ENCODE data around the gene NELL2. TPM values are rescaled to one million over a fixed set of nuclear protein-coding genes. Genes with fewer than 3 reads are reported as not detected.

Gene NELL2
- total RNA-seq, 4 donors from 2014 or later: 4.7 to 20.5 (median 9.3) TPM

DNA sequence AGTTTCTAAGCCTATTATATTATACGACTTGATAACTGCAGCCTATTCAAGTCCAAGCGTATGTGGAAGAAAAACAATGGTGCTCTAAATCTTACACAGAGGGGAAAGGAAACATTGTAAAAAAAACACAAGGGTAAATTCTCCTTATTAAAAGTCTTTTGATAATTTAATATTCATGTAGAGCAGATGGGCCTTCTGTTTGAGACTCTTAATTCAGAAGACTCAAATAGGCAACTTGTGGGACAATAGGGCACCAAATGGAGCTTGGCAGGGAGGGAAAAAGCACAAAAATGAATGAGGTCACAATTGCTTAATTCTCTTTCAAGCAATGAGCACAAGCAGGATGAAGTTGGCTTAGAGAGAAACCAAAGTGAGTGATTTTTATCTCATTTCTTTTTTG, 159.4 kb downstream of the NELL2 start:
- no peaks in the 10 kb centered on the region for H3K9me3 ChIP-seq
- TF ChIP-seq EP300 (IDR thresholded peaks at IDR 0.05): no peak
- no peak for TF ChIP-seq POLR2A (IDR thresholded peaks at IDR 0.05)
- TF ChIP-seq, protein P1, sequence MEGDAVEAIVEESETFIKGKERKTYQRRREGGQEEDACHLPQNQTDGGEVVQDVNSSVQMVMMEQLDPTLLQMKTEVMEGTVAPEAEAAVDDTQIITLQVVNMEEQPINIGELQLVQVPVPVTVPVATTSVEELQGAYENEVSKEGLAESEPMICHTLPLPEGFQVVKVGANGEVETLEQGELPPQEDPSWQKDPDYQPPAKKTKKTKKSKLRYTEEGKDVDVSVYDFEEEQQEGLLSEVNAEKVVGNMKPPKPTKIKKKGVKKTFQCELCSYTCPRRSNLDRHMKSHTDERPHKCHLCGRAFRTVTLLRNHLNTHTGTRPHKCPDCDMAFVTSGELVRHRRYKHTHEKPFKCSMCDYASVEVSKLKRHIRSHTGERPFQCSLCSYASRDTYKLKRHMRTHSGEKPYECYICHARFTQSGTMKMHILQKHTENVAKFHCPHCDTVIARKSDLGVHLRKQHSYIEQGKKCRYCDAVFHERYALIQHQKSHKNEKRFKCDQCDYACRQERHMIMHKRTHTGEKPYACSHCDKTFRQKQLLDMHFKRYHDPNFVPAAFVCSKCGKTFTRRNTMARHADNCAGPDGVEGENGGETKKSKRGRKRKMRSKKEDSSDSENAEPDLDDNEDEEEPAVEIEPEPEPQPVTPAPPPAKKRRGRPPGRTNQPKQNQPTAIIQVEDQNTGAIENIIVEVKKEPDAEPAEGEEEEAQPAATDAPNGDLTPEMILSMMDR (IDR thresholded peaks at IDR 0.05): no peak
- no peak for TF ChIP-seq POLR2AphosphoS5 (IDR thresholded peaks at IDR 0.05)
- no peak overlapping the region for H3K4me3 ChIP-seq
- H3K27ac ChIP-seq: no peak overlapping the region
- no peaks in the 10 kb centered on the region for H3K36me3 ChIP-seq
- WGBS: 79% methylated on average over 2 of the region's 2 CpGs
- H3K4me1 ChIP-seq: no peaks in the 10 kb centered on the region
- no peaks in the 10 kb centered on the region for H3K27me3 ChIP-seq
- DNase-seq (ENCODE audit: low spot score in 2 of 2): no peak

DNA sequence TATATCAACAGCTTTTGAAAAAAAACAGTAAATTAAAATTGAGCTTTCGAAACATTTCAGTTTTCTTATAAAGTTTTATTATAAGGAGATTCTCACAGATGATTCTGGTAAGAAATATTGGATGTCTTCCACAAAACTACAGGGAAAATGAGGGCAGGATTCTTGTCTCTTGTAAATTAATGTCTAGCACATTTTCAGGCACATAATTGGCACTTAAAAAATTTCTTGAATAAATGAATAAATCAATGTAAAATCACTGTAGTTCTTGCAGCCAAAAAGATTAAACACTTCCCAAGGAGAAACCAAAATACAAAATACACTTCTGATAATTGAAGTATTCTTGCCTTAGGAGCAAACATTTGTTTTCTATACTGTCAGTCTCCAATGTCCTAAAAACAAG, 164.4 kb downstream of the NELL2 start:
- no peak overlapping the region for H3K4me3 ChIP-seq
- H3K27ac ChIP-seq: no peak overlapping the region
- TF ChIP-seq POLR2A (IDR thresholded peaks at IDR 0.05) (no peak), EP300 (IDR thresholded peaks at IDR 0.05) (no peak), POLR2AphosphoS5 (IDR thresholded peaks at IDR 0.05) (no peak)
- TF ChIP-seq, protein P1 (IDR thresholded peaks at IDR 0.05): no peak
- H3K36me3 ChIP-seq: no peaks in the 10 kb centered on the region
- no peaks in the 10 kb centered on the region for H3K4me1 ChIP-seq
- H3K9me3 ChIP-seq: no peaks in the 10 kb centered on the region
- H3K27me3 ChIP-seq: no peaks in the 10 kb centered on the region
- no peak for DNase-seq (ENCODE audit: low spot score in 2 of 2)
- 64% methylated on average over 1 of the region's 1 CpG for WGBS

DNA sequence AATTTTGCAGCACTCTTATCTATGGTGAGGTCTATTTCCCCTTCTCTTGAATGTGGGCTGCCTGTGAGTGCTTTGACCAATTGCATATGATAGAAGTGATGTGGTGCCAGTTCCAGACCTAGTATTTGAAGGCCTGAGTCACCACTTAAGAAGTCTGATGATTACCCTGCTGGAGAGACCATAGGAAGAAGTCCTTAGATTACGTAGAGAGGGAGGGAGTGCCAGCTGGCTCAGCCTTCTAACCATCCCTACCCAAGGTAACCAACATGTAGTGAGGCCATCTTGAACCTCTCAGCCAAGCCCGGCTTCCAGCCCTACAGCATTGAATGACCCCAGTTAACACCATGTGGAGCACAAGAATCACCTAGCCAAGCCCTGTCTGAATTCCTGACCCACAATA, 166.9 kb downstream of the NELL2 start:
- no peak overlapping the region for H3K27ac ChIP-seq
- H3K9me3 ChIP-seq: no peaks in the 10 kb centered on the region
- no peak for DNase-seq (ENCODE audit: low spot score in 2 of 2)
- TF ChIP-seq POLR2AphosphoS5 (IDR thresholded peaks at IDR 0.05) (no peak), EP300 (IDR thresholded peaks at IDR 0.05) (no peak), POLR2A (IDR thresholded peaks at IDR 0.05) (no peak)
- TF ChIP-seq, protein P1 (IDR thresholded peaks at IDR 0.05): no peak
- no peak overlapping the region for H3K4me3 ChIP-seq
- 80% methylated on average over 2 of the region's 2 CpGs for WGBS
- no peaks in the 10 kb centered on the region for H3K4me1 ChIP-seq
- no peaks in the 10 kb centered on the region for H3K36me3 ChIP-seq
- H3K27me3 ChIP-seq: no peaks in the 10 kb centered on the region

DNA sequence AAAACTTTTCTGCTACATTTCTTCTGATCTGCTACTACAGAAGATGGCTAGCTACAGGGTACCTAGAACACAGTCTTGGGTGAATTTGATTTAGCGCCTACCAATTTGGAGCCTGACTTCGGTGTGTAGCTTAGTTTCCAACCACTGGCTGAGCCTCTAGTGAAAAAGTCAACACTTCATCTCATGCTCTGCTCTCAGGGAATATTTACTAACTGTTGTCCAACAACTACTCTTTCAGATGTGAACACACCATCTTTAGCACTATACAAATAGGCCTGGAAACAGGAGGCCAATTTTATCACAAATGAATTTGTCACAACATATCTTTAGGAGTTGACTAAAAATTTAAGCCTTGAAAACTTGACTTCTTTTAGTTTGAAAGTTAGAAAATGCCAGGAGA, 167.9 kb downstream of the NELL2 start:
- Histone ChIP-seq H3K9me3 (no peaks in the 10 kb centered on the region), H3K4me3 (no peak overlapping the region), H3K27ac (no peak overlapping the region), H3K36me3 (no peaks in the 10 kb centered on the region), H3K27me3 (no peaks in the 10 kb centered on the region), H3K4me1 (no peaks in the 10 kb centered on the region)
- no peak for DNase-seq (ENCODE audit: low spot score in 2 of 2)
- TF ChIP-seq EP300 (IDR thresholded peaks at IDR 0.05): no peak
- TF ChIP-seq POLR2AphosphoS5 (IDR thresholded peaks at IDR 0.05): no peak
- TF ChIP-seq, protein P1 (IDR thresholded peaks at IDR 0.05): no peak
- no peak for TF ChIP-seq POLR2A (IDR thresholded peaks at IDR 0.05)
- 90% methylated on average over 2 of the region's 2 CpGs for WGBS

DNA sequence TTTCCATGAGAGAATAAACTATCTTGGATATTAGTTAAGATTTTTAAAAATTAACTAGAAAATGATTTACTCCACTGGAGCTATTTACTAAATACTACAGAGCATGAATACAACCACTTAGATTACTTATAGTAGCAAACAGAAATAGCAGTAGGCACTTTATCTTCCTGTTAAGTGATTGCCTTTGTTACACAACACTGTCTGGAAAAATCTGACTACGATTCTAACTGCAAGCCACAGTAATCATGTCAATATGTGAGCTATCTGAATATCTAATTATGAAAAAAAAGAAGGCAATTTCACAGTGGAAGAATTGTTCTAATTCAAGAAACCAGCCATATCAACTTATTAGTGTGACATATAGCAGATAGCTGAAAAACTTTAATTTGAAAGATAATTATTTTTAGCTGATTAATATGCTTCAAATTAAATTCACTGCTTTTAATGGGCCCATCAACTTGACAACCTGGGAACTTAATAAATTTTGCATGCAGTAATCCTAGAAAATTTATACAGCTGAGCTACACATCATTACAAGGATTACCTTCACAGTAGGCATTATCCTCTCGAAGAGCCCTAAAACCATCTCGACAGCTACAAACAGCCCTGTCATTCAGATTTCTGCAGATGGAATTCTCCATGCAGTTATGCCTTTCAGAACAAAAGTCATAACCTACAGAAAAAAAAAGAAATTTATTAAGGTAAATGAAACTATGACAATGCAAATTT, 172.8 kb downstream of the NELL2 start:
- TF ChIP-seq, protein P1 (IDR thresholded peaks at IDR 0.05): no peak
- no peak for TF ChIP-seq EP300 (IDR thresholded peaks at IDR 0.05)
- no peak for TF ChIP-seq POLR2A (IDR thresholded peaks at IDR 0.05)
- TF ChIP-seq POLR2AphosphoS5 (IDR thresholded peaks at IDR 0.05): no peak
- Histone ChIP-seq H3K27me3 (no peaks in the 10 kb centered on the region), H3K9me3 (no peaks in the 10 kb centered on the region), H3K4me1 (no peaks in the 10 kb centered on the region), H3K4me3 (no peak overlapping the region), H3K36me3 (no peaks in the 10 kb centered on the region), H3K27ac (no peak overlapping the region)
- 72% methylated on average over 3 of the region's 3 CpGs for WGBS
- DNase-seq (ENCODE audit: low spot score in 2 of 2): no peak

Measured in suprapubic skin (tissue), 4 donors.